Activated naive CD8-positive, alpha-beta T cell treated with anti-CD3 and anti-CD28 coated beads for 36 hours (primary cell): ENCODE results near the gene DDX6. TPM values are rescaled to one million over a fixed set of nuclear protein-coding genes. Genes with fewer than 3 reads are reported as not detected.
"Not testable (repeated sequence)": the region's sequence is repeated elsewhere in the genome, so short reads cannot be mapped to it uniquely, and the experiment has no call there.

ENCODE experiments used
- DNase-seq: peaks from one replicate; pipeline ENCODE4 v3.0.0; 2021
- H3K27ac Mint-ChIP-seq: one replicate; pipeline ENCODE4 v1.8.0; 2022; ENCODE audit warnings: mild to moderate bottlenecking, moderate library complexity, mixed read lengths
- H3K27me3 Mint-ChIP-seq: one replicate; pipeline ENCODE4 v1.8.0; 2022; ENCODE audit warnings: mild to moderate bottlenecking, mixed read lengths
- H3K36me3 Mint-ChIP-seq: one replicate; pipeline ENCODE4 v1.8.0; 2021; ENCODE audit warnings: mild to moderate bottlenecking, mixed read lengths
- H3K4me1 Mint-ChIP-seq: one replicate; pipeline ENCODE4 v1.8.0; 2021; ENCODE audit warnings: mixed read lengths
- H3K4me3 Mint-ChIP-seq: one replicate; pipeline ENCODE4 v1.8.0; 2022; ENCODE audit warnings: mild to moderate bottlenecking, moderate library complexity, mixed read lengths
- H3K9me3 Mint-ChIP-seq: one replicate; pipeline ENCODE4 v1.8.0; 2022; ENCODE audit warnings: mixed read lengths
- total RNA-seq, 2 experiments: library from RNA; stranded (reverse); gene quantifications; one replicate each; pipeline ENCODE4 v1.2.3, GENCODE V29; 2021

The DDX6 gene
- total RNA-seq, 2 experiments from 2014 or later = 148 to 150 TPM

- DNase-seq = no peak
- no peaks in the 10 kb centered on the region for H3K9me3 Mint-ChIP-seq
- H3K36me3 Mint-ChIP-seq = peaks cover 59% of the 10 kb centered on the region
- H3K4me3 Mint-ChIP-seq = peak overlapping the region; percentile 54
- peaks cover 66% of the 10 kb centered on the region for H3K4me1 Mint-ChIP-seq
- no peaks in the 10 kb centered on the region for H3K27me3 Mint-ChIP-seq
- H3K27ac Mint-ChIP-seq = peak overlapping the region; percentile 88
Observed at GRCh38 chr11:118771547-118772288, 19.2 kb downstream of the DDX6 start.

DNA sequence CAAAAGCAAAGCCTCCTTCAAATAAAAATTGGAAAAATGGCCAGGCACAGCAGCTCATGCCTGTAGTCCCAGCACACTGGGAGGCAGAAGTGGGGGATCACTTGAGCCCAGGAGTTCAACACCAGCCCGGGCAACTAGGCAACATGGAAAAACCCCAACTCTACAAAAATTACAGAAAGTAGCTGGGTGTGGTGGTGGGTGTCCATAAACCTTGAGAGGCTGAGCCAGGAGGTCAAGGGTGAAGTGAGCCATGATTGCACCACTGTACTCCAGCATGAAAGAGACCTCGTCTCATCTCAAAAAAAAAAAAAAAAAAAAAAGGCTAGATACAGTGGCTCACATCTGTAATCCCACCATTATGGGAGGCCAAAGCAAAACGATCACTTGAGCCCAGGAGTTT lies 22.3 kb downstream of the DDX6 start:
- Mint-ChIP-seq H3K36me3 (peaks cover 62% of the 10 kb centered on the region), H3K27me3 (no peaks in the 10 kb centered on the region), H3K4me1 (peaks cover 52% of the 10 kb centered on the region), H3K4me3 (no peak overlapping the region), H3K9me3 (no peaks in the 10 kb centered on the region), H3K27ac (peak overlapping the region; percentile 76)
- no peak for DNase-seq

GRCh38 chr11:118766035-118766434 lies 24.9 kb downstream of the DDX6 start:
- Mint-ChIP-seq H3K4me1 (peaks cover 33% of the 10 kb centered on the region), H3K36me3 (peaks cover 43% of the 10 kb centered on the region), H3K27ac (no peak overlapping the region), H3K4me3 (no peak overlapping the region), H3K9me3 (no peaks in the 10 kb centered on the region), H3K27me3 (no peaks in the 10 kb centered on the region)
- DNase-seq = no peak

DNA sequence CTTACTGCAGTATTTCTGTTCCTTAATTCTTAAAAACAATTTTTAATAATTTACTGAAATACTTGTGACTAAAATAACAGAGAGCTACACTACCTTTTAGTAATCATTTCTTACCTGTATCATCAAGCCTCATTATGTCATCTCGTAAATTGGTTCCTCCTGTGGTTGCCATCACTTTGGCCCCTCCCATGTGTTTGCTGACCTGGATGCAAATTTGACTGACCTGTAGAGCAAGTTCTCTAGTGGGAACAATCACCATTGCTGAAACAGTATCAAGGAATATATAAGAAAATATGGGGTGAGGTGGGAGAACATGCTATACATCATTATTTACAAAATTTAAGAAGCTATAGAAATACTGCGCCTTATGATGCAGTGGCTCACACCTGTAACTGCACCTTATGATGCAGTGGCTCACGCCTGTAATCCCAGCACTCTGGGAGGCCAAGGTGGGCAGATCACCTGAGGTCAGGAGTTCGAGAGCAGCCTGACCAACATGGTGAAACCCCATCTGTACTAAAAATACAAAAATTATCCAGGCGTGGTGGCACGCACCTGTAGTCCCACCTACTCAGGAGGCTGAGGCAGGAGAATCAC lies 25.8 kb downstream of the DDX6 start:
- H3K27me3 Mint-ChIP-seq, DNase-seq, H3K9me3 Mint-ChIP-seq, H3K4me3 Mint-ChIP-seq: not testable (repeated sequence)
- Mint-ChIP-seq H3K27ac (peak overlapping the region; percentile 70), H3K4me1 (peaks cover 25% of the 10 kb centered on the region), H3K36me3 (peaks cover 35% of the 10 kb centered on the region)

GRCh38 chr11:118763041-118763440 lies 27.9 kb downstream of the DDX6 start:
- H3K36me3 Mint-ChIP-seq = peaks cover 31% of the 10 kb centered on the region
- H3K27ac Mint-ChIP-seq = peak overlapping the region; percentile 20
- no peaks in the 10 kb centered on the region for H3K9me3 Mint-ChIP-seq
- H3K4me1 Mint-ChIP-seq = peaks cover 16% of the 10 kb centered on the region
- no peaks in the 10 kb centered on the region for H3K27me3 Mint-ChIP-seq
- no peak for DNase-seq
- no peak overlapping the region for H3K4me3 Mint-ChIP-seq

GRCh38 chr11:118761981-118762380 lies 29.0 kb downstream of the DDX6 start:
- peaks cover 15% of the 10 kb centered on the region for H3K4me1 Mint-ChIP-seq
- H3K4me3 Mint-ChIP-seq, H3K9me3 Mint-ChIP-seq, H3K27me3 Mint-ChIP-seq, DNase-seq: not testable (repeated sequence)
- peak overlapping the region; percentile 80 for H3K27ac Mint-ChIP-seq
- H3K36me3 Mint-ChIP-seq = peaks cover 34% of the 10 kb centered on the region

- peaks cover 35% of the 10 kb centered on the region for H3K36me3 Mint-ChIP-seq
- peaks cover 4% of the 10 kb centered on the region for H3K4me1 Mint-ChIP-seq
- H3K9me3 Mint-ChIP-seq = no peaks in the 10 kb centered on the region
- no peak for DNase-seq
- no peak overlapping the region for H3K4me3 Mint-ChIP-seq
- H3K27me3 Mint-ChIP-seq = no peaks in the 10 kb centered on the region
- peak overlapping the region; percentile 38 for H3K27ac Mint-ChIP-seq
Observed at GRCh38 chr11:118757876-118758399, 33.0 kb downstream of the DDX6 start.

DNA sequence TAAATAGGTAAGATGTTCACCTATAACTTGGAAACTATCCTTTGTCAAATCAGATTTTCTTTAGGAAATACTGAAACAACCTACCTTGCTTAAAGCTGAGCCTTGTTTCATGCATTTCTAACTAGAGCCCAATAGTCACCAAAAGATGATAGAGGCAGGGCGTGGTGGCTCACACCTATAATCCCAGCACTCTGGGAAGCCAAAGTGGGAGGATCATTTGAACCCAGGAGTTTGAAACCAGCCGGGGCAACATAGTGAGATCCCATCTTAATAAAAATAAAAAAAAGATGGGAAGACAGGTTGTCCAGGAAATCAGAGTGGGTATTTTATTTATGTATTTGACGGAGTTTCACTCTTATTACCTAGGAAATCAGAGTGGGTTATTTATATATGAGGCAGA lies 38.3 kb downstream of the DDX6 start:
- peaks cover 42% of the 10 kb centered on the region for H3K36me3 Mint-ChIP-seq
- H3K9me3 Mint-ChIP-seq = no peaks in the 10 kb centered on the region
- H3K4me3 Mint-ChIP-seq = no peak overlapping the region
- H3K27ac Mint-ChIP-seq = no peak overlapping the region
- peaks cover 16% of the 10 kb centered on the region for H3K4me1 Mint-ChIP-seq
- no peak for DNase-seq
- no peaks in the 10 kb centered on the region for H3K27me3 Mint-ChIP-seq

GRCh38 chr11:118749429-118749828 lies 41.5 kb downstream of the DDX6 start:
- H3K27ac Mint-ChIP-seq = peak overlapping the region; percentile 52
- no peak overlapping the region for H3K4me3 Mint-ChIP-seq
- H3K9me3 Mint-ChIP-seq = no peaks in the 10 kb centered on the region
- no peaks in the 10 kb centered on the region for H3K27me3 Mint-ChIP-seq
- H3K36me3 Mint-ChIP-seq = peaks cover 34% of the 10 kb centered on the region
- no peak for DNase-seq
- peaks cover 16% of the 10 kb centered on the region for H3K4me1 Mint-ChIP-seq

GRCh38 chr11:118748056-118748455 lies 42.9 kb downstream of the DDX6 start:
- no peaks in the 10 kb centered on the region for H3K9me3 Mint-ChIP-seq
- H3K36me3 Mint-ChIP-seq = peaks cover 25% of the 10 kb centered on the region
- no peak for DNase-seq
- peak overlapping the region; percentile 42 for H3K27ac Mint-ChIP-seq
- H3K4me3 Mint-ChIP-seq = no peak overlapping the region
- H3K27me3 Mint-ChIP-seq = no peaks in the 10 kb centered on the region
- peaks cover 16% of the 10 kb centered on the region for H3K4me1 Mint-ChIP-seq

DNA sequence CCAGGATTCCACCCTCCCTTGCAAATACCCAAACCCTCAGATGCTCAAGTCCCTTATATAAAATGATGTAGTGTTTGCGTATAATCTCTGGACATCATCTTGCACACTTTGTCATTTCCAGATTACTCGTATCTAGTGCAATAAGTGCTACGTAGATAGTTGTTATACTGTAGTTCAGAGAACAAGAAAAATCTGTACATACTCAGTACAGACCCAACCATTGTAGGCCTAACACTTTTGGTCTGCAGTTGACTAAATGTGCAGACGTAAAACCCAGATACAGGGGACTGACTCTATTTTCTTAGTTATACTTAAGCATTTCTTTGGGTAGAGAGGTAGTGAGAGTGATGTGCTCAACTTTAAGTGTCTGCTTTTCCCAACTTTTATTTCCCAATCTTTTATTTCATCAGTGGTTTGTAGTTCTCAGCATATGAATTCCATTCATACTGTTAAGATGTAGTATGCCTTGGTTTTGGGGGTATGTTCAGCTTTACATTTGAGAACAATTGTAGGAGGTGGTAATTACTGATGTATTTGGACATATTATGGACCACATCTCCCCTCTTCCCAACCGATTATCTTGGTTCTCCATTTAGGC lies 43.9 kb downstream of the DDX6 start:
- H3K4me1 Mint-ChIP-seq = peaks cover 16% of the 10 kb centered on the region

GRCh38 chr11:118744046-118744445 lies 46.9 kb downstream of the DDX6 start:
- Mint-ChIP-seq H3K27ac (no peak overlapping the region), H3K4me3 (no peak overlapping the region), H3K36me3 (peaks cover 2% of the 10 kb centered on the region), H3K4me1 (peaks cover 2% of the 10 kb centered on the region), H3K27me3 (no peaks in the 10 kb centered on the region), H3K9me3 (no peaks in the 10 kb centered on the region)
- DNase-seq = no peak

More for the DNA sequence above, 43.9 kb downstream of the DDX6 start:
- peak overlapping the region; percentile 36 for H3K27ac Mint-ChIP-seq
- H3K36me3 Mint-ChIP-seq = peaks cover 22% of the 10 kb centered on the region
- H3K27me3 Mint-ChIP-seq = no peaks in the 10 kb centered on the region
- no peak overlapping the region for H3K4me3 Mint-ChIP-seq
- DNase-seq = no peak
- H3K9me3 Mint-ChIP-seq = no peaks in the 10 kb centered on the region

DNA sequence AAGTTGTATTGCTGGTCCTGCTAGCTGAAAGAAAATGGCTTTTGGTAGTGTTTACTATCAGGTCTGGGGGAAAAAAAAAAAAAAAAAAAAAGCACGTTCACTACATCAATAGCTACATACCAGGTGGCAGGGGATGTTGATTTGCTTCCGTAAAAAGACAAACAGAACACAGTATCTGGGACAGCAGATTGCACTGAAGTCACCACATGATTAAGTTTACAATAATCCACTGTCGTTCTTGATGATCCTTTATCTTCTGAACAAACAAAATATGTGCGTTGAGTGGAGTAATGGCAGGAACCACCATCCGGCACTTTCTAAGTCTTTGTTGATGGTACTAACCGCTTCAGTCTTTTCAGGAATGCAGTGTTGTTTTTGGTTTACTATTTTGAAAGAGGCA lies 48.7 kb downstream of the DDX6 start:
- H3K27me3 Mint-ChIP-seq = no peaks in the 10 kb centered on the region
- no peaks in the 10 kb centered on the region for H3K36me3 Mint-ChIP-seq
- H3K4me1 Mint-ChIP-seq = no peaks in the 10 kb centered on the region
- H3K27ac Mint-ChIP-seq = no peak overlapping the region
- no peak overlapping the region for H3K4me3 Mint-ChIP-seq
- no peaks in the 10 kb centered on the region for H3K9me3 Mint-ChIP-seq
- DNase-seq = no peak

- H3K9me3 Mint-ChIP-seq = no peaks in the 10 kb centered on the region
- no peak overlapping the region for H3K4me3 Mint-ChIP-seq
- H3K27ac Mint-ChIP-seq = no peak overlapping the region
- no peaks in the 10 kb centered on the region for H3K4me1 Mint-ChIP-seq
- no peaks in the 10 kb centered on the region for H3K27me3 Mint-ChIP-seq
- H3K36me3 Mint-ChIP-seq = no peaks in the 10 kb centered on the region
- DNase-seq = no peak
Observed at GRCh38 chr11:118740892-118741291, 50.1 kb downstream of the DDX6 start.

GRCh38 chr11:118735203-118735602 lies 55.8 kb downstream of the DDX6 start:
- no peak overlapping the region for H3K27ac Mint-ChIP-seq
- no peaks in the 10 kb centered on the region for H3K27me3 Mint-ChIP-seq
- no peaks in the 10 kb centered on the region for H3K4me1 Mint-ChIP-seq
- no peak overlapping the region for H3K4me3 Mint-ChIP-seq
- no peaks in the 10 kb centered on the region for H3K36me3 Mint-ChIP-seq
- no peaks in the 10 kb centered on the region for H3K9me3 Mint-ChIP-seq
- DNase-seq = no peak
